A549 (cell line): Measurements from ENCODE around the gene TCF23.

Experiments
- BHLHE40 ChIP-seq: IDR thresholded peaks from 2 replicates; pipeline ENCODE4 v1.6.1; 2012; ENCODE audit warnings: low read depth, low read length, inconsistent platforms
- HOXB13 ChIP-seq: fragments of 250-450 bp; sonication (Bioruptor Pico); IDR thresholded peaks from 2 replicates; pipeline ENCODE4 v1.5.0; 2020; ENCODE audit warnings: low read depth, mild to moderate bottlenecking, moderate library complexity
- MAFK ChIP-seq: fragments of 450-650 bp; IDR thresholded peaks from 2 replicates; pipeline ENCODE4 v1.6.1; 2014; ENCODE audit not compliant: partially characterized antibody
- RAD21 ChIP-seq, 2 experiments: fragments of >200 bp in 1 of 2; sonication (Bioruptor Twin) in 1 of 2; formaldehyde crosslinking in 1 of 2; IDR thresholded peaks in 1 of 2; conservative IDR thresholded peaks in 1 of 2; 2 replicates in 1 of 2; 3 replicates in 1 of 2; pipeline ENCODE4 v1.6.1; 2012 to 2018; ENCODE audit warnings: inconsistent platforms in 1 of 2
- TF ChIP-seq, protein P1 (sequence below): fragments of 200-600 bp; sonication (generic); IDR thresholded peaks from 2 replicates; pipeline ENCODE4 v1.6.1; 2016; ENCODE audit warnings: antibody characterized with exemption, mild to moderate bottlenecking, moderate library complexity
- TF ChIP-seq, protein P2 (sequence below): fragments of >200 bp; sonication (Bioruptor Twin); formaldehyde crosslinking; IDR thresholded peaks from 3 replicates; pipeline ENCODE4 v1.5.1; 2016
- TF ChIP-seq, protein P3 (sequence below): IDR thresholded peaks from 2 replicates; pipeline ENCODE4 v1.6.1; 2012

DNA sequence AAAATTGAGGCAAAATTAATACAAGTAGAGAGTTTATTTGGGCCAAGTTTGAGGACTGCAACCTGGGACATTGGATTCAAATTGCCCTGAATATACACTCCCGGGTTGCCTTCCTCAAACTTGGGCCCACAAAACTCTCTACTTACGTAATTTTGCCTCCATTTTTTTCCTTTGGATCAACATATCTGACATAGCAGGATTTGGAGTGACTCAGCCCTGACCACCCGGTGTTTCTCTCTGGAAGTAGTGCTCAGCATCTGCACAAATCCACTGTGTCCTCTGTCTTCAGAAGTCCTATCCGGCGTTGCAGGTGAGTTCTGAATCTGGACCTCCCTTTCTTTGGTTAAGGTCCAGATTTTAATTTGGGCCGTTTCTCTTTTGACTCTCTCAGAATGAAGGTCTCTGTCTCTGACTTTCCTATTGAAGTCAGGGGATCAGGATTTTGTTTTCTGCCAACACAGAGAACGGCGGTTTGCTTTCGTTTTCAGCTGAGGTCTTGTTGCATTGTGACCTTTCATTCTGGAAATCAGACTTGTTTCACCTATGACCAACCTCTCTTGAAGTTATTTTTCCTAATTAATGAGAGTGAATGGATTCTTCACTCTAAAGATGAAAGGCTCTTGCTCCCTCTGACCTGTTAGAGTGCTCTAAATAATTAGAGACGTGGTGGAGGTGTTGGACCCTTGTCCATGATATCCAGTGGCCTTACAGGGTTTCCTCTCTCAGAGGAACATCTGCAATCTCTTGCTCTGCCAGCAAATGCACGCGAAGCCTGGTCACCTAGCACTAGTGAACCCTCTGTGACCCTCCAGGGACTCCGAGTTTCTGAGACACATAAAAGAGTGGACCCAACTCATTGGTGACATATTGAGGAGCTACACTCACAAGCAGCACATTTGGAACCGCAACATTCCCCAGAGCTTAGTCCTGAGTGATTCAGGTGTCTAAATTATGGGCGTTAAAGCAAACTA is 13.6 kb downstream of the TCF23 start:
- TF ChIP-seq, protein P1, sequence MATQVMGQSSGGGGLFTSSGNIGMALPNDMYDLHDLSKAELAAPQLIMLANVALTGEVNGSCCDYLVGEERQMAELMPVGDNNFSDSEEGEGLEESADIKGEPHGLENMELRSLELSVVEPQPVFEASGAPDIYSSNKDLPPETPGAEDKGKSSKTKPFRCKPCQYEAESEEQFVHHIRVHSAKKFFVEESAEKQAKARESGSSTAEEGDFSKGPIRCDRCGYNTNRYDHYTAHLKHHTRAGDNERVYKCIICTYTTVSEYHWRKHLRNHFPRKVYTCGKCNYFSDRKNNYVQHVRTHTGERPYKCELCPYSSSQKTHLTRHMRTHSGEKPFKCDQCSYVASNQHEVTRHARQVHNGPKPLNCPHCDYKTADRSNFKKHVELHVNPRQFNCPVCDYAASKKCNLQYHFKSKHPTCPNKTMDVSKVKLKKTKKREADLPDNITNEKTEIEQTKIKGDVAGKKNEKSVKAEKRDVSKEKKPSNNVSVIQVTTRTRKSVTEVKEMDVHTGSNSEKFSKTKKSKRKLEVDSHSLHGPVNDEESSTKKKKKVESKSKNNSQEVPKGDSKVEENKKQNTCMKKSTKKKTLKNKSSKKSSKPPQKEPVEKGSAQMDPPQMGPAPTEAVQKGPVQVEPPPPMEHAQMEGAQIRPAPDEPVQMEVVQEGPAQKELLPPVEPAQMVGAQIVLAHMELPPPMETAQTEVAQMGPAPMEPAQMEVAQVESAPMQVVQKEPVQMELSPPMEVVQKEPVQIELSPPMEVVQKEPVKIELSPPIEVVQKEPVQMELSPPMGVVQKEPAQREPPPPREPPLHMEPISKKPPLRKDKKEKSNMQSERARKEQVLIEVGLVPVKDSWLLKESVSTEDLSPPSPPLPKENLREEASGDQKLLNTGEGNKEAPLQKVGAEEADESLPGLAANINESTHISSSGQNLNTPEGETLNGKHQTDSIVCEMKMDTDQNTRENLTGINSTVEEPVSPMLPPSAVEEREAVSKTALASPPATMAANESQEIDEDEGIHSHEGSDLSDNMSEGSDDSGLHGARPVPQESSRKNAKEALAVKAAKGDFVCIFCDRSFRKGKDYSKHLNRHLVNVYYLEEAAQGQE, result no peak
- TF ChIP-seq MAFK (no peak), HOXB13 (no peak), RAD21 (conservative IDR thresholded peaks at IDR 0.05 in 1 of 2, IDR thresholded peaks at IDR 0.05 in 1 of 2) (no peak), BHLHE40 (no peak)
- TF ChIP-seq, protein P2, sequence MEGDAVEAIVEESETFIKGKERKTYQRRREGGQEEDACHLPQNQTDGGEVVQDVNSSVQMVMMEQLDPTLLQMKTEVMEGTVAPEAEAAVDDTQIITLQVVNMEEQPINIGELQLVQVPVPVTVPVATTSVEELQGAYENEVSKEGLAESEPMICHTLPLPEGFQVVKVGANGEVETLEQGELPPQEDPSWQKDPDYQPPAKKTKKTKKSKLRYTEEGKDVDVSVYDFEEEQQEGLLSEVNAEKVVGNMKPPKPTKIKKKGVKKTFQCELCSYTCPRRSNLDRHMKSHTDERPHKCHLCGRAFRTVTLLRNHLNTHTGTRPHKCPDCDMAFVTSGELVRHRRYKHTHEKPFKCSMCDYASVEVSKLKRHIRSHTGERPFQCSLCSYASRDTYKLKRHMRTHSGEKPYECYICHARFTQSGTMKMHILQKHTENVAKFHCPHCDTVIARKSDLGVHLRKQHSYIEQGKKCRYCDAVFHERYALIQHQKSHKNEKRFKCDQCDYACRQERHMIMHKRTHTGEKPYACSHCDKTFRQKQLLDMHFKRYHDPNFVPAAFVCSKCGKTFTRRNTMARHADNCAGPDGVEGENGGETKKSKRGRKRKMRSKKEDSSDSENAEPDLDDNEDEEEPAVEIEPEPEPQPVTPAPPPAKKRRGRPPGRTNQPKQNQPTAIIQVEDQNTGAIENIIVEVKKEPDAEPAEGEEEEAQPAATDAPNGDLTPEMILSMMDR, result no peak
- TF ChIP-seq, protein P3, sequence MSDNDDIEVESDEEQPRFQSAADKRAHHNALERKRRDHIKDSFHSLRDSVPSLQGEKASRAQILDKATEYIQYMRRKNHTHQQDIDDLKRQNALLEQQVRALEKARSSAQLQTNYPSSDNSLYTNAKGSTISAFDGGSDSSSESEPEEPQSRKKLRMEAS, result no peak
